Measurements from ENCODE around the gene SPATA6.
"Not testable (repeated sequence)": the region's sequence is repeated elsewhere in the genome, so short reads cannot be mapped to it uniquely, and the experiment has no call there.

SPATA6 gene

DNA sequence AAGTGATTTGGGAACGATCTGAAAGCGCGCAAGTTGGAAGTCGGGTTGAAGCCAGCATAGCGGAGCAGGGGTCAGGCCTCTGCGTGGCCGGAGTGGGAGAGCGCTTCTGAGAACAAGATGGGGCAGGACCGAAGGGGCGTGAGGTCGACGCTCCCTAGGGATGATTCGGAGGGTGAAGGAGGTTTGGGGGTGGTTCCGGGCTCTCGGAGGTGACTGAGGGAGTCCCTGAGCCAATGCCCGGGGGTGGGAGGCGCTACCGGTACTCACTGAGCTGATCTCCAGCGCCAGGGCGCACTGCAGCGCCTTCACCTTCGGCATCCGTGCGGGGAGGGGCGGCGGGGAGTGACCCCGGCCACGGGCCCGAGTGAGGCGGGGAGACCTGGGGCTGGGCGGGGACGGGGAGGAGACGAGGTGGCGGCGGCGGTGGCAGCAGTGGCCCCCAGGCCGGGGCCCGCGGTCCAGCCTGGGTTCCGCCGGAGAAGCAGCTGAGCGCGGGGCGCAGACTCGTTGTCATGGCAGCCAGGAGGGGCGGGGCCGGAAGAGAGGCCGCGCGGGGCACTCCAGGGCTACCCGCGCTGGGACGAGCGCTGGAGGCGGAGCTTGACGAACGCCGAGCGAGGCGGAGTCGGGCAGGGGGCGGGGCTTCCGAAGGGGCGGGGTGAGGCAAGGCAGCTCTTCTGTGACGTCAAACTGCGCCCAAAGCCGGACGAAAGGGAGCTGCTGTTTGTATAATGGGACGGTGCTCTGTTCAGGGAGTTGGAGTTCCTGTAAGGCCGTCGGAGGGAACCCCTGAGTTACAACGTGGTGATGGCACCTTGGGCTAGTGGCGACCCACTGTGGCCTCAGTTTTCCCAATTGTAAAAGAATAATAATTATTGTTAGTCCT, at the start of gene SPATA6:
TSS of gene SPATA6 (minus strand) at position 514 of the 886 bp plus-strand sequence. CDS start at position 318, 196 bp downstream.
- TF ChIP-seq, protein P1, sequence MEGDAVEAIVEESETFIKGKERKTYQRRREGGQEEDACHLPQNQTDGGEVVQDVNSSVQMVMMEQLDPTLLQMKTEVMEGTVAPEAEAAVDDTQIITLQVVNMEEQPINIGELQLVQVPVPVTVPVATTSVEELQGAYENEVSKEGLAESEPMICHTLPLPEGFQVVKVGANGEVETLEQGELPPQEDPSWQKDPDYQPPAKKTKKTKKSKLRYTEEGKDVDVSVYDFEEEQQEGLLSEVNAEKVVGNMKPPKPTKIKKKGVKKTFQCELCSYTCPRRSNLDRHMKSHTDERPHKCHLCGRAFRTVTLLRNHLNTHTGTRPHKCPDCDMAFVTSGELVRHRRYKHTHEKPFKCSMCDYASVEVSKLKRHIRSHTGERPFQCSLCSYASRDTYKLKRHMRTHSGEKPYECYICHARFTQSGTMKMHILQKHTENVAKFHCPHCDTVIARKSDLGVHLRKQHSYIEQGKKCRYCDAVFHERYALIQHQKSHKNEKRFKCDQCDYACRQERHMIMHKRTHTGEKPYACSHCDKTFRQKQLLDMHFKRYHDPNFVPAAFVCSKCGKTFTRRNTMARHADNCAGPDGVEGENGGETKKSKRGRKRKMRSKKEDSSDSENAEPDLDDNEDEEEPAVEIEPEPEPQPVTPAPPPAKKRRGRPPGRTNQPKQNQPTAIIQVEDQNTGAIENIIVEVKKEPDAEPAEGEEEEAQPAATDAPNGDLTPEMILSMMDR (conservative IDR thresholded peaks at IDR 0.05; ENCODE audit: control insufficient read depth, insufficient read depth, low read depth, low read length) = no peak
- DNase-seq (ENCODE audit: low read depth) = peak; percentile 93
- H3K4me3 ChIP-seq (ENCODE audit: control insufficient read depth, low read depth, low read length) = peak within 1 kb of the TSS; percentile 64

DNA sequence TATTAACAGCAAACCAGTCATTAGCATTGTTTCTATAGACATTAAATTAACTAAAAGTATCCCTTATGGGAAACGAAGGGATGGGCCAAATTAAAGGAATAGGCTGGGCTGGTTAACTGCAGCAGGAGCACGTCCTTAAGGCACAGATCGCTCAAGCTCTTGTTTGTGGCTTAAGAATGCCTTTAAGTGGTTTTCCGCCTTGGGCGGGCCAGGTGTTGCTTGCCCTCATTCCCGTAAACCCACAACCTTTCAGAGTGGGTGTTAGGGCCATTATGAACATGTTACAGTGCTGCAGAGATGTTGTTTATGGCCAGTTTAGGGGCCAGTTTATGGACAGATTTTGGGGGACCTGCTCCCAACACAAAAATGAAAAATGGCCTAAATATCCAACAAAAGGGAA, 47.9 kb upstream of the SPATA6 start:
- not testable (repeated sequence) for H3K4me3 ChIP-seq (ENCODE audit: control insufficient read depth, low read depth, low read length); DNase-seq (ENCODE audit: low read depth)

DNA sequence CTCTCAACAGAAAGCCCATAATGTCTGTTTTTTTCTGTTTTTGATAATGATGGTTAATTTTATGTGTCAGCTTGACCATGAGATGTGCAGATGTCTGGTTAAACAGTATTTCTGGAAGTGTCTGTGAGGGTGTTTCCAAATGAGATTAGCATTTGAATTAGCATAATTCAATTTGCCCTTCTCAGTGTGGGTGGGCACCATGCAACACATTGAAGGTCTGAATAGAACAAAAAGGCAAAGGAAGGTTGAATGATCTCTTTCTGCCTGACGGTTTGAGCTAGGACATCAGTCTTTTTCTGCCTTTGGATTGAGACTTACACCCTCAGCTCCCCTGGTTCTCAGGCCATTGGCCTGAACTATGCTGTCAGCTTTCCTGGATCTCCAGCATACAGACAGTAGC, 34.9 kb upstream of the SPATA6 start:
- TF ChIP-seq, protein P1 (conservative IDR thresholded peaks at IDR 0.05; ENCODE audit: control insufficient read depth, insufficient read depth, low read depth, low read length) = no peak
- H3K4me3 ChIP-seq (ENCODE audit: control insufficient read depth, low read depth, low read length) = no peak overlapping the region
- no peak for DNase-seq (ENCODE audit: low read depth)

DNA sequence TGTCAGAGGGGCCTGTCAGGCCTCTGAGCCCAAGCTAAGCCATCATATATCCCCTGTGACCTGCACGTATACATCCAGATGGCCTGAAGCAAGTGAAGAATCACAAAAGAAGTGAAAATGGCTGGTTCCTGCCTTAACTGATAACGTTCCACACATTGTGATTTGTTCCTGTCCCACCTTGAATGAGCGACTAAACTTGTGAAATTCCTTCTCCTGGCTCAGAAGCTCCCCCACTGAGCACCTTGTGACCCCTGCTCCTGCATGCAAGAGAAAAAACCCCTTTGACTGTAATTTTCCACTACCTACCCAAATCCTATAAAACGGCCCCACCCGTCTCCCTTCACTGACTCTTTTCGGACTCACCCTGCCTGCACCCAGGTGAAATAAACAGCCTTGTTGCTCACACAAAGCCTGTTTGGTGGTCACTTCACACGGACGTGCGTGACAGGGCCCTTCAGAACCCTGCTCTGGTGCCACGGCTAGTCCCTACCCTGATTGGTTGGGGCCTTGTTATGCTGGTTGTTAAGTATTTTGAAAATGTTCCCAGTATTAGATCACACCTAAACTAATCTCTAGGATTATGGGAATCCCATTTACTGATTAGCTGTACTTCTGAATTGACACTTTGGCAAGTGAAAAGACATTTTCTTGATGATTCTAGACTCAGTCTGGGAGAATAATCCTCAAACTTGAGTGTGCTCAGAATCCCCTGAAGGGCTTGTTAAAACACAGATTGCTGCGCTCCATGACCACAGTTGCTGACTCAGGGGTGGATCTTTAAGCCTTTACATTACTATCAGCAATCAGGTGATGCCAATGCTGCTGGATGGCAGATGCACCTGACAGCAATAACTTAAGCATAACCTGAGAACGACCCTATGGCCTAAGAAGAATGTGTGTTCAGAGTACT, 28.8 kb upstream of the SPATA6 start:
- H3K4me3 ChIP-seq (ENCODE audit: control insufficient read depth, low read depth, low read length) = no peak overlapping the region
- TF ChIP-seq, protein P1 (conservative IDR thresholded peaks at IDR 0.05; ENCODE audit: control insufficient read depth, insufficient read depth, low read depth, low read length) = no peak
- DNase-seq (ENCODE audit: low read depth) = no peak

DNA sequence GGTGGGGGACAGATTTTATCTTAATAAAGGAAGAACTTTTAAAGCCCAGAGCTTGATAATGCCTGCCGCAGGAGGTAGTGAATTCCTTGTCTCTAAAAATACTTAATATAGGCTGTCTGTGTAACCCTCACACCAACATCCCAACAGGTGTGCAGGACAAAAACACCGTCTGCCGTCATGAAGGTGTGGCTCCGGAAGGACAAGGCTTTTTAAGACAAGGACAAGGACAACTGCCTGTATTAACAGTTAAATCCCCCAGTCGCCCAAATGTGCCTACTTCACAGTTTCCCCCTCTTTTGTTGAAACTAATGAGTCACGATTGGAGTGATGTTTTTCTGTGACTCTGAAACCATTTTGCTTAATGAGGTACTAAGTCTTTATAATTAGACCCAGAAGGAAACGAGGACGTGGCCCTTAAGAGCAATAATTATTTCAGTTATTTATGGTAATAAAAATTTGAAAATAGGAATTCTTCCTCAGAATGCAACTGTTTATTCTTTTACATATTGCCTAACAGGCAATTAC, 27.3 kb upstream of the SPATA6 start:
- DNase-seq (ENCODE audit: low read depth) = no peak
- TF ChIP-seq, protein P1 (conservative IDR thresholded peaks at IDR 0.05; ENCODE audit: control insufficient read depth, insufficient read depth, low read depth, low read length) = no peak
- no peak overlapping the region for H3K4me3 ChIP-seq (ENCODE audit: control insufficient read depth, low read depth, low read length)

DNA sequence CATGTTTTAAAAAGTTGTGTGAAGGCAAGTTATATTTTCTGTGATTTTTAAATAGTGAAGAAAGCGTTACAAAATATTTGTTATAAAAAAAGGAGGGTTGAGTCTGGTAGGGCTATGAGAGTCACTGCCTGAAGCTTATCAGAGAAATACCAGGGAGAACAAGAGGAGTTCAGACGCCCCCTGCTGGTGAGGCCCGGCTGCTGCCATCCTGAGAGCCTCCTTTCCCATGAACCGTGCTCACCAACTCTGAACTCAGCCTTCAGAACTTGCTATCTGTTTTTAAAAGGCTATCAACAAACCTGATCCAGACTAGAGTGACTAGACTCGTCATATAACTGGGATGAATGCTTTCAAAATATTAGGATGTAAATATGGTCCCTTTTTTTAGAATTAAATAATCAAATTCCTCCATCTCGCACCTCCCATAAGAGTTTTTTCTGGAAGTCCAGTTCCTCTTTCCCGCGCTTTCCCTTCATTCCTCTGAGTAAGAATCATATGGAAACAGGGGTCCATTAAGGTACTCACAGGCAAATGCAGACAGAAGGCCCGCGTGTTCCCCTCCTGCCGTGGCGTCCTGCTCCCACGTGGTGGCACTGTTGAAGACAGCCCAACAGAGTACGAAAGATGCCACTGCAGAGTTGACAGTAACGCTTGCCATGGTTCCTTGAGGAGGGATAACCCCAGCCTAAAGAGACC, 26.2 kb upstream of the SPATA6 start:
- TF ChIP-seq, protein P1 (conservative IDR thresholded peaks at IDR 0.05; ENCODE audit: control insufficient read depth, insufficient read depth, low read depth, low read length) = peak; percentile 98
- no peak overlapping the region for H3K4me3 ChIP-seq (ENCODE audit: control insufficient read depth, low read depth, low read length)
- peak; percentile 73 for DNase-seq (ENCODE audit: low read depth)
